GM21786 (cell line): ENCODE measurements around the gene POLDIP2.
"Not testable (repeated sequence)": the region's sequence is repeated elsewhere in the genome, so short reads cannot be mapped to it uniquely, and the experiment has no call there.

ENCODE experiments used
- ATAC-seq: cut with Tn5 transposase; IDR thresholded peaks from one replicate; pipeline ENCODE4 v1.9.1; 2021; ENCODE audit not compliant: unreplicated experiment

Gene POLDIP2

GRCh38 chr17:28366605-28367004 is 9.3 kb upstream of the POLDIP2 start:
- ATAC-seq, result no peak

GRCh38 chr17:28365487-28365886 is 8.2 kb upstream of the POLDIP2 start:
- no peak for ATAC-seq

GRCh38 chr17:28364665-28365363 is 7.5 kb upstream of the POLDIP2 start, which contains the start of gene SEBOX:
Gene SEBOX, minus strand, starts transcription at chr17:28365199. Its CDS starts 48 bp downstream, at chr17:28365151.
- ATAC-seq, result no peak

- ATAC-seq, result no peak
Observed at GRCh38 chr17:28363776-28364650, 6.7 kb upstream of the POLDIP2 start.

GRCh38 chr17:28363186-28363585 is 5.9 kb upstream of the POLDIP2 start:
- ATAC-seq, result no peak

GRCh38 chr17:28357901-28358197 is 522 bp upstream of the POLDIP2 start:
- no peak for ATAC-seq

- ATAC-seq, result no peak
Observed at GRCh38 chr17:28350271-28350670, 7.1 kb downstream of the POLDIP2 start.

GRCh38 chr17:28348979-28349378 is 8.3 kb downstream of the POLDIP2 start:
- ATAC-seq, result no peak

GRCh38 chr17:28347261-28347891 is 10.0 kb downstream of the POLDIP2 start:
- ATAC-seq, result no peak

- no peak for ATAC-seq
Observed at GRCh38 chr17:28346746-28347246, 10.5 kb downstream of the POLDIP2 start.

GRCh38 chr17:28346199-28346580 is 11.1 kb downstream of the POLDIP2 start:
- ATAC-seq, result no peak

- no peak for ATAC-seq
Observed at GRCh38 chr17:28345419-28346198, 11.7 kb downstream of the POLDIP2 start.

- ATAC-seq, result no peak
Observed at GRCh38 chr17:28344435-28344901, 12.9 kb downstream of the POLDIP2 start.

GRCh38 chr17:28344011-28344410 is 13.3 kb downstream of the POLDIP2 start:
- ATAC-seq, result no peak

- ATAC-seq, result no peak
Observed at GRCh38 chr17:28343491-28343932, 13.8 kb downstream of the POLDIP2 start.

- ATAC-seq, result no peak
Observed at GRCh38 chr17:28342313-28342712, 15.0 kb downstream of the POLDIP2 start.

- no peak for ATAC-seq
Observed at GRCh38 chr17:28341516-28341915, 15.8 kb downstream of the POLDIP2 start.

- no peak for ATAC-seq
Observed at GRCh38 chr17:28340374-28340773, 17.0 kb downstream of the POLDIP2 start.

GRCh38 chr17:28339431-28339830 is 17.9 kb downstream of the POLDIP2 start:
- ATAC-seq, result no peak

GRCh38 chr17:28338769-28339212 is 18.5 kb downstream of the POLDIP2 start:
- ATAC-seq, result not testable (repeated sequence)
